OCI-LY7 (cell line): ENCODE data around the gene CTNNA3. TPM values are rescaled to one million over a fixed set of nuclear protein-coding genes. Genes with fewer than 3 reads are reported as not detected.

Experiments
- BruUV-seq: library from RNA; stranded (reverse); fragments of 400-500 nt; replicated peaks from 2 replicates; lab custom pipeline; 2021; lab: Mats Ljungman, UMichigan
- CTCF ChIA-PET: fragments of 300-600 bp; sonication (Branson Sonifier 250); formaldehyde crosslinking; loops from one replicate; lab custom pipeline; 2022; ENCODE audit warnings: antibody characterized with exemption; ENCODE audit not compliant: unreplicated experiment; lab: Charles Lee
- POLR2A ChIA-PET: fragments of 300-600 bp; sonication (Branson Sonifier 250); formaldehyde crosslinking; loops from one replicate; lab custom pipeline; 2022; ENCODE audit warnings: antibody characterized with exemption; lab: Charles Lee
- DNase-seq: peaks from one replicate; pipeline ENCODE4 v3.0.0-alpha.2; 2015; ENCODE audit warnings: low spot score
- H2AFZ ChIP-seq: fragments of 200-600 bp; sonication (generic), shearing (Covaris generic); 2 replicates; pipeline ENCODE4 v1.6.1; 2014; ENCODE audit warnings: mild to moderate bottlenecking, antibody characterized with exemption, low read length, moderate library complexity
- H3K27ac ChIP-seq: fragments of 200-600 bp; sonication (generic); 2 replicates; pipeline ENCODE4 v1.5.1; 2014; ENCODE audit warnings: mixed run types, low read depth, mild to moderate bottlenecking, moderate library complexity, low read length, inconsistent platforms; ENCODE audit not compliant: poor library complexity, severe bottlenecking
- H3K36me3 ChIP-seq: fragments of 200-600 bp; sonication (generic); 2 replicates; pipeline ENCODE4 v1.6.1; 2014; ENCODE audit warnings: mild to moderate bottlenecking, antibody characterized with exemption, low read length, moderate library complexity, mixed read lengths; ENCODE audit not compliant: insufficient read depth
- H3K4me1 ChIP-seq: fragments of 200-600 bp; sonication (generic); 2 replicates; pipeline ENCODE4 v1.5.1; 2014; ENCODE audit warnings: mild to moderate bottlenecking, low read length; ENCODE audit not compliant: insufficient read depth, poor library complexity, severe bottlenecking
- H3K4me2 ChIP-seq: fragments of 200-600 bp; sonication (generic); 2 replicates; pipeline ENCODE4 v1.6.1; 2014; ENCODE audit warnings: mild to moderate bottlenecking, low read length
- H3K4me3 ChIP-seq: fragments of 200-600 bp; sonication (generic); 2 replicates; pipeline ENCODE4 v1.5.1; 2014; ENCODE audit warnings: mild to moderate bottlenecking, low read depth, low read length; ENCODE audit not compliant: poor library complexity, severe bottlenecking
- H3K79me2 ChIP-seq: fragments of 200-600 bp; sonication (generic); 2 replicates; pipeline ENCODE4 v1.6.1; 2016; ENCODE audit warnings: low read depth, mild to moderate bottlenecking, low read length, moderate library complexity, mixed read lengths; ENCODE audit not compliant: insufficient read depth
- H3K9me2 ChIP-seq: fragments of 200-600 bp; sonication (generic); 2 replicates; pipeline ENCODE4 v1.6.1; 2016; ENCODE audit warnings: mild to moderate bottlenecking, low read length, mixed read lengths; ENCODE audit not compliant: insufficient read depth
- H3K9me3 ChIP-seq: fragments of 200-600 bp; sonication (generic); 2 replicates; pipeline ENCODE4 v1.6.1; 2014; ENCODE audit warnings: mild to moderate bottlenecking, mixed run types, low read length, mixed read lengths
- H4K20me1 ChIP-seq: fragments of 200-600 bp; sonication (generic); 2 replicates; pipeline ENCODE4 v1.6.1; 2014; ENCODE audit warnings: mild to moderate bottlenecking, antibody characterized with exemption, low read length, moderate library complexity, mixed read lengths; ENCODE audit not compliant: insufficient read depth
- EZH2phosphoT487 ChIP-seq: fragments of 200-600 bp; sonication (generic); IDR thresholded peaks from 2 replicates; pipeline ENCODE4 v1.6.1; 2018; ENCODE audit warnings: low read depth, borderline replicate concordance, mild to moderate bottlenecking, mixed run types, antibody characterized with exemption, low read length, moderate library complexity, mixed read lengths
- intact Hi-C: fragments of 100-400 bp; cut with micrococcal nuclease; formaldehyde crosslinking; loops from one replicate; pipeline ENCODE4 v1.10.0; 2022; ENCODE audit not compliant: unreplicated experiment
- total RNA-seq, 2 experiments: library from RNA; depleted of rRNA in 1 of 2; stranded (reverse); fragments of >200 nt in 1 of 2; shearing (Covaris generic) in 1 of 2; gene quantifications; 2 replicates each; pipeline ENCODE4 v1.2.3, GENCODE V29; 2014 to 2022
- TF ChIP-seq, protein P1 (sequence below): fragments of 200-600 bp; sonication (generic); conservative IDR thresholded peaks from 2 replicates; pipeline ENCODE4 v1.5.1; 2014; ENCODE audit warnings: mild to moderate bottlenecking, antibody characterized with exemption, low read length, moderate library complexity, mixed read lengths

Gene CTNNA3
- total RNA-seq, 2 experiments from 2014 or later = not detected

DNA sequence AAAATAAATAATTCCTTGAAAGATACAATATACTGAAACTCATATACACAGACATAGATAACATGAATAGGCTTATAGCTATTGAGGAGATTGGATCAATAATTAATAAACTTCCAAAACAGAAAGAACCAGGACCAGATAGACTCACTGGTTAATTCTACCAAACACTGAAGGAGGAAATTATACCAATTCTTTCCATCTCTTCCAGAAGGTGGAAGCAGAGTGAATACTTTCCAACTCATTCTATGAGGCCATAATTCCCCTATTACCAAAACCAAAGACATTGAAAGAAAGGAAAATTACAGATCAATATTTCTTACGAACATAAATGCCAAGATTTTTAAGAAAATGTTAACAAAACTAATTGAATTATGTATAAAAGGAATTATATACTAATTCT, 1394.9 kb downstream of the CTNNA3 start:
- TF ChIP-seq, protein P1, sequence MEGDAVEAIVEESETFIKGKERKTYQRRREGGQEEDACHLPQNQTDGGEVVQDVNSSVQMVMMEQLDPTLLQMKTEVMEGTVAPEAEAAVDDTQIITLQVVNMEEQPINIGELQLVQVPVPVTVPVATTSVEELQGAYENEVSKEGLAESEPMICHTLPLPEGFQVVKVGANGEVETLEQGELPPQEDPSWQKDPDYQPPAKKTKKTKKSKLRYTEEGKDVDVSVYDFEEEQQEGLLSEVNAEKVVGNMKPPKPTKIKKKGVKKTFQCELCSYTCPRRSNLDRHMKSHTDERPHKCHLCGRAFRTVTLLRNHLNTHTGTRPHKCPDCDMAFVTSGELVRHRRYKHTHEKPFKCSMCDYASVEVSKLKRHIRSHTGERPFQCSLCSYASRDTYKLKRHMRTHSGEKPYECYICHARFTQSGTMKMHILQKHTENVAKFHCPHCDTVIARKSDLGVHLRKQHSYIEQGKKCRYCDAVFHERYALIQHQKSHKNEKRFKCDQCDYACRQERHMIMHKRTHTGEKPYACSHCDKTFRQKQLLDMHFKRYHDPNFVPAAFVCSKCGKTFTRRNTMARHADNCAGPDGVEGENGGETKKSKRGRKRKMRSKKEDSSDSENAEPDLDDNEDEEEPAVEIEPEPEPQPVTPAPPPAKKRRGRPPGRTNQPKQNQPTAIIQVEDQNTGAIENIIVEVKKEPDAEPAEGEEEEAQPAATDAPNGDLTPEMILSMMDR = no peak
- TF ChIP-seq EZH2phosphoT487 = no peak
- no peaks in the 10 kb centered on the region for H3K36me3 ChIP-seq
- CTCF ChIA-PET = no interaction called here
- intact Hi-C loops = no loop called here
- DNase-seq = no peak
- H3K27ac ChIP-seq = no peak overlapping the region
- no peak overlapping the region for H3K4me3 ChIP-seq
- BruUV-seq = no TSS peak
- H3K9me3 ChIP-seq = no peaks in the 10 kb centered on the region
- H3K79me2 ChIP-seq = no peaks in the 10 kb centered on the region
- no peaks in the 10 kb centered on the region for H4K20me1 ChIP-seq
- H3K9me2 ChIP-seq = no peaks in the 10 kb centered on the region
- no peaks in the 10 kb centered on the region for H3K4me1 ChIP-seq
- POLR2A ChIA-PET = interaction anchor here (0.6 to 0.7 kb wide), 2 partner anchors 10 to 17 kb away, joined by 3 to 4 read pairs; no protein-coding TSS in a partner anchor
- H3K4me2 ChIP-seq = no peak overlapping the region
- H2AFZ ChIP-seq = no peak overlapping the region

DNA sequence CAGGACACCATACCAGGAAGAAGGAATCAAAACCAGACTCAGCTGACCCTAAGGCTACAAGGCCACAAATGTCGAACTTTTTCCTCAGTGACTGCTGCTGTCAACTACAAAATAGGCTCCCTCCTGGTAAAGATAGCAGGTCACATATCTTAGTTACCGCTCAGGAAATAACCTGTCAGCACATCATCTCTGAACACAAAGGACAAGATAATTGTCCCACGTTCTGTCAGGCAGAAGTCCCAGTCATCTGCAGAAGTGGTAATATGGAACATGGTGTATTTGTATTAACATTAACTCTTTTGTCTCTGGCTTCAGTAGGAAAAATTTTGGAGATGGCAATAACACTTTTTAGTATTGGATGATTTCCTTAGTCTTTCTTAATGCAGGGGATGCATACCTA, 1400.4 kb downstream of the CTNNA3 start:
- Histone ChIP-seq H3K36me3 (no peaks in the 10 kb centered on the region), H3K4me1 (no peaks in the 10 kb centered on the region), H3K79me2 (no peaks in the 10 kb centered on the region), H3K9me2 (no peaks in the 10 kb centered on the region), H3K9me3 (no peaks in the 10 kb centered on the region), H3K4me3 (no peak overlapping the region), H2AFZ (no peak overlapping the region), H4K20me1 (no peaks in the 10 kb centered on the region), H3K27ac (no peak overlapping the region), H3K4me2 (no peak overlapping the region)
- ChIA-PET POLR2A (no interaction called here), CTCF (no interaction called here)
- BruUV-seq = no TSS peak
- no peak for TF ChIP-seq EZH2phosphoT487
- TF ChIP-seq, protein P1 = no peak
- intact Hi-C loops = no loop called here
- DNase-seq = no peak

DNA sequence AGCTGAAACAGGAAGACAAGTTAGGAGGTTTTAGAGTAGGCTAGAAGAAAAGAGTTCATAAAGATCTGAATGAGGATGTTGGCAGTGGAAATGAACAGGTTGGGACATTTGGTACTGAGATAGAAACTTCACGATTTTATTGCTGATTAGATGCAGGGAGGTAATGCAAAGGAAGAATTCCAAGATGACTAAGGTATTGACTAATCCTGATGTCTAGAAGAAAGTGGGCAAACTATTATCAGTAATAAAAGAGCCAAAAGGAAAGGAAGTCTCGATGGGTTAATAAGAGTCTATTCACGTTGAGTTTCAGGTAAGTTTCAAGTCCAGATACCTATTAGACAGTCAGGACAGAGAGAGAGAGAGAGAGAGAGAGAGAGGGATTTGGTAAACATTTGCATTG, 1401.5 kb downstream of the CTNNA3 start:
- no TSS peak for BruUV-seq
- Histone ChIP-seq H2AFZ (no peak overlapping the region), H3K9me2 (no peaks in the 10 kb centered on the region), H3K27ac (no peak overlapping the region), H3K4me3 (no peak overlapping the region), H3K4me1 (no peaks in the 10 kb centered on the region), H3K36me3 (no peaks in the 10 kb centered on the region), H4K20me1 (no peaks in the 10 kb centered on the region), H3K4me2 (no peak overlapping the region), H3K79me2 (no peaks in the 10 kb centered on the region), H3K9me3 (no peaks in the 10 kb centered on the region)
- ChIA-PET POLR2A (no interaction called here), CTCF (no interaction called here)
- no peak for DNase-seq
- intact Hi-C loops = no loop called here
- TF ChIP-seq EZH2phosphoT487 = no peak
- TF ChIP-seq, protein P1 = no peak
